Upper lobe of left lung (tissue), 6 donors: ENCODE data around the gene DBNDD1. TPM values are rescaled to one million over a fixed set of nuclear protein-coding genes. Genes with fewer than 3 reads are reported as not detected.

Source experiments
- ATAC-seq, 2 donors: fragments of 200-7000 bp; cut with Tn5 transposase; one replicate each; pipeline ENCODE4 v1.9.1; 2022; ENCODE audit warnings: mild to moderate bottlenecking in 2 of 2, moderate library complexity in 2 of 2; ENCODE audit not compliant: low FRiP score in 2 of 2
- DNase-seq, 2 donors: peaks; one replicate each; pipeline ENCODE4 v3.0.0-alpha.2; 2019 to 2020
- H3K27ac ChIP-seq, 4 donors: fragments of 200-600 bp; sonication (generic); one replicate each; pipeline ENCODE4 v1.5.1; 2016 to 2019
- H3K27me3 ChIP-seq, 4 donors: fragments of 200-600 bp; sonication (generic); one replicate each; pipeline ENCODE4 v1.5.1; 2017 to 2019
- H3K36me3 ChIP-seq, 4 donors: fragments of 200-600 bp; sonication (generic); one replicate each; pipeline ENCODE4 v1.5.1; 2016 to 2019
- H3K4me1 ChIP-seq, 4 donors: fragments of 200-600 bp; sonication (generic); one replicate each; pipeline ENCODE4 v1.5.1; 2018 to 2019
- H3K4me3 ChIP-seq, 4 donors: fragments of 200-600 bp; sonication (generic); one replicate each; pipeline ENCODE4 v1.5.1; 2017 to 2019; ENCODE audit warnings: mild to moderate bottlenecking in 2 of 4, moderate library complexity in 1 of 4
- H3K9me3 ChIP-seq, 4 donors: fragments of 200-600 bp; sonication (generic); one replicate each; pipeline ENCODE4 v1.5.1; 2018 to 2019
- CTCF ChIP-seq, 6 experiments: fragments of 450-650 bp in 4 of 6; fragments of 200-600 bp in 2 of 6; sonication (generic) in 2 of 6; IDR thresholded peaks; one replicate each; pipeline ENCODE4 v1.5.1; 2016 to 2019; ENCODE audit warnings: antibody characterized with exemption in 6 of 6
- EP300 ChIP-seq, 4 donors: sonication (generic); formaldehyde crosslinking; IDR thresholded peaks; one replicate each; pipeline ENCODE4 v1.5.1; 2017; ENCODE audit warnings: antibody characterized with exemption in 4 of 4, control low read depth in 2 of 4
- POLR2A ChIP-seq, 4 donors: fragments of 450-650 bp; IDR thresholded peaks; one replicate each; pipeline ENCODE4 v1.5.1; 2016 to 2017; ENCODE audit warnings: antibody characterized with exemption in 4 of 4, mild to moderate bottlenecking in 2 of 4
- POLR2AphosphoS5 ChIP-seq, 2 donors: sonication (generic); formaldehyde crosslinking; IDR thresholded peaks; one replicate each; pipeline ENCODE4 v1.5.1; 2017; ENCODE audit warnings: antibody characterized with exemption in 2 of 2
- WGBS, 2 donors: methylation state at CpG; one replicate each; pipeline ENCODE4 v1.1.5; 2017 to 2018; 5-methylcytosine and 5-hydroxymethylcytosine counted together
- total RNA-seq, 6 donors: library from RNA; depleted of rRNA in 4 of 6; stranded (reverse); fragments of >200 nt in 4 of 6; gene quantifications; one replicate each; pipeline versions ENCODE4 v1.1.0 to v1.2.1, GENCODE V29; 2016 to 2021
- donor health status: DM: no; HTN: no; CAD: no; lungs with moderate emphysema.
- donor health status: DM: no; HTN: yes; CAD: no; lungs with severe emphysema.

Gene DBNDD1
- total RNA-seq, 6 donors from 2014 or later = 4.6 to 23.2 (median 11.1) TPM

GRCh38 chr16:90031186-90031930 is 12.1 kb upstream of the DBNDD1 start:
- no peak for TF ChIP-seq POLR2A (IDR thresholded peaks at IDR 0.05)
- TF ChIP-seq EP300 (IDR thresholded peaks at IDR 0.05) = no peak
- TF ChIP-seq CTCF (IDR thresholded peaks at IDR 0.05) = no peak
- TF ChIP-seq POLR2AphosphoS5 (IDR thresholded peaks at IDR 0.05) = no peak

DNA sequence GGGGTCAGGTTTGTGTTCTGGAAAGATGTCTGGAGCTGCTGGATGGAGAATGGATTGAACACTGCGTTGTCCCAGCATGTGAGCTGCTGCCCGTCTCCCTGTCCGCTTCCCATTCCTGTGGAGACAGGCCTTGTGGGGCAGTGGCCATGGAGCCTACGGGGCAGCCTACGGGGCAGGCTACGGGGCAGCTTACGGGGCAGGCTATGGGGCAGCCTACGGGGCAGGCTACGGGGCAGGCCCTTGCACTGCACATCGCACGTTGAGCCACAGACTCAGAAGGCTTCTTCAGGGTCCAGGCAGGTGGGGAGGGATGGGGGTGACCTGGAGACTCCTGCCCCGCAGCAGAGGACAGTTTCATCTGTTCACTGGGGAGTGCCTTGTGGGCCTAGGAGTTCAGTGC is 9.7 kb upstream of the DBNDD1 start:
- WGBS, 2 donors = 91 to 94% methylated on average over 10 to 12 of the region's 12 CpGs

More at GRCh38 chr16:90031186-90031930, 12.1 kb upstream of the DBNDD1 start:
- DNase-seq = no peak
- Histone ChIP-seq H3K27me3 (no peaks in the 10 kb centered on the region), H3K27ac (no peak overlapping the region), H3K9me3 (peaks cover 0 to 5% (median 0%) of the 10 kb centered on the region in 4 donors), H3K4me1 (peaks cover 0 to under 1% (median 0%) of the 10 kb centered on the region in 4 donors), H3K36me3 (peaks cover under 1 to 41% (median 19%) of the 10 kb centered on the region in 4 donors), H3K4me3 (no peak overlapping the region)
- WGBS, 2 donors = 93 to 96% methylated on average over 19 of the region's 19 CpGs
- peak in 1 of 2 donors; percentile 12 for ATAC-seq

DNA sequence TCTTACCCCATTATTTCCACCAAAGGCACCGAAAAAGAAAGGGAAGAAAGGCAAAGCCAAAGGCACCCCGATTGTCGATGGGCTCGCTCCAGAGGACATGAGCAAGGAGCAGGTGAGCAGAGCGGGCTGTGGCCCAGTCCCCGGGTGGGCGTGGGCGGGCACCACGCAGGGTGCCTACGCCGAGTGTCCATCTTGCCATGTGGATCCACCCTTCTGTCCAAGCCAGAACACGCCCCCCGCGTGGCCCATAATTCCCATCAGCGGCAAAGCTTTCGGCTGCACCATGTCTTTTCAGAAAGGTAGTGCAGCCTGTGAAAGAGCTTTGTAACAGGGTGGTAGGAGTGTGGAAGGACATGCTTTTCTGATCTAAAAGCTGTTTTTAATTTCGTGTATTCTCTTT is 8.4 kb upstream of the DBNDD1 start:
- TF ChIP-seq CTCF (IDR thresholded peaks at IDR 0.05) = no peak
- TF ChIP-seq EP300 (IDR thresholded peaks at IDR 0.05) = no peak
- TF ChIP-seq POLR2A (IDR thresholded peaks at IDR 0.05) = no peak
- no peak for TF ChIP-seq POLR2AphosphoS5 (IDR thresholded peaks at IDR 0.05)
- WGBS, 2 donors = 92 to 95% methylated on average over 17 of the region's 17 CpGs
- ATAC-seq (no peak), DNase-seq (no peak)
- Histone ChIP-seq H3K9me3 (peaks cover 0 to 5% (median 0%) of the 10 kb centered on the region in 4 donors), H3K27me3 (no peaks in the 10 kb centered on the region), H3K4me1 (peaks cover 7 to 10% (median 8%) of the 10 kb centered on the region in 4 donors), H3K36me3 (peaks cover 0 to 25% (median 8%) of the 10 kb centered on the region in 4 donors), H3K27ac (no peak overlapping the region), H3K4me3 (no peak overlapping the region)

More for the DNA sequence above, 9.7 kb upstream of the DBNDD1 start:
- Histone ChIP-seq H3K36me3 (peaks cover 0 to 25% (median 10%) of the 10 kb centered on the region in 4 donors), H3K27ac (no peak overlapping the region), H3K27me3 (no peaks in the 10 kb centered on the region), H3K9me3 (peaks cover 0 to 5% (median 0%) of the 10 kb centered on the region in 4 donors), H3K4me3 (no peak overlapping the region), H3K4me1 (peaks cover 0 to 6% (median 0%) of the 10 kb centered on the region in 4 donors)
- no peak for ATAC-seq
- no peak for TF ChIP-seq EP300 (IDR thresholded peaks at IDR 0.05)
- TF ChIP-seq POLR2A (IDR thresholded peaks at IDR 0.05) = no peak
- TF ChIP-seq CTCF (IDR thresholded peaks at IDR 0.05) = no peak
- no peak for TF ChIP-seq POLR2AphosphoS5 (IDR thresholded peaks at IDR 0.05)
- DNase-seq = no peak

- H3K27me3 ChIP-seq = no peaks in the 10 kb centered on the region
- H3K4me3 ChIP-seq = no peak overlapping the region
- peaks cover 10 to 19% (median 13%) of the 10 kb centered on the region in 4 donors for H3K4me1 ChIP-seq
- H3K27ac ChIP-seq = no peak overlapping the region
- H3K9me3 ChIP-seq = no peaks in the 10 kb centered on the region
- DNase-seq (no peak), ATAC-seq (no peak)
- WGBS, 2 donors = 55 to 64% methylated on average over 4 to 8 of the region's 8 CpGs
- H3K36me3 ChIP-seq = peaks cover 0 to 17% (median 4%) of the 10 kb centered on the region in 4 donors
- no peak for TF ChIP-seq POLR2A (IDR thresholded peaks at IDR 0.05)
- TF ChIP-seq POLR2AphosphoS5 (IDR thresholded peaks at IDR 0.05) = no peak
- no peak for TF ChIP-seq EP300 (IDR thresholded peaks at IDR 0.05)
- TF ChIP-seq CTCF (IDR thresholded peaks at IDR 0.05) = no peak
These were observed 6.9 kb upstream of the DBNDD1 start for GRCh38 chr16:90026135-90026534.
